Measurements from ENCODE around the gene CCS. TPM values are rescaled to one million over a fixed set of nuclear protein-coding genes. Genes with fewer than 3 reads are reported as not detected.

The CCS gene
- total and polyA plus RNA-seq, 9 of the 15 experiments (the other 6 are each of a cell fraction or from before 2014, with no cell fraction given) = 1.1 to 46.6 (median 26.8) TPM

- TF ChIP-seq CTCFL (IDR thresholded peaks at IDR 0.05; ENCODE audit: borderline replicate concordance, insufficient read depth, low read depth, low read length, poor library complexity, severe bottlenecking) = peak; percentile 79
- TF ChIP-seq KAT8 (IDR thresholded peaks at IDR 0.05; ENCODE audit: low read depth) = no peak
- TF ChIP-seq SPI1 (IDR thresholded peaks at IDR 0.05; ENCODE audit: borderline replicate concordance, low read depth, low read length) = no peak
- TF ChIP-seq CREM (IDR thresholded peaks at IDR 0.05; ENCODE audit: low read depth) = peak; percentile 46
- TF ChIP-seq ZNF512 (tag; IDR thresholded peaks at IDR 0.05) = no peak
- TF ChIP-seq RBBP5 (IDR thresholded peaks at IDR 0.05; ENCODE audit: borderline replicate concordance, insufficient read depth, low read length, poor library complexity, severe bottlenecking) = peak; percentile 42
- no peak for TF ChIP-seq EZH2 (IDR thresholded peaks at IDR 0.05; ENCODE audit: borderline replicate concordance, low read depth, low read length)
- no peak for TF ChIP-seq PURB (CRISPR knock-in tag; IDR thresholded peaks at IDR 0.05; ENCODE audit: low read depth)
- no peak for TF ChIP-seq ZBTB40 (IDR thresholded peaks at IDR 0.05)
- no peak for TF ChIP-seq ZBTB40 (CRISPR knock-in tag; IDR thresholded peaks at IDR 0.05)
- peak; percentile 16; the same call in 1 of the 2 replicates for TF ChIP-seq TEAD4 (IDR thresholded peaks at IDR 0.05; ENCODE audit: low read length)
- TF ChIP-seq TEAD4 (CRISPR knock-in tag; IDR thresholded peaks at IDR 0.05; ENCODE audit: borderline replicate concordance) = no peak
- TF ChIP-seq SIX5 (IDR thresholded peaks at IDR 0.05; ENCODE audit: borderline replicate concordance in 1 of 2, insufficient read depth in 1 of 2, low read depth in 1 of 2, low read length in 2 of 2) = no peak
- TF ChIP-seq TAF9B (IDR thresholded peaks at IDR 0.05; ENCODE audit: partially characterized antibody) = no peak
These were observed at the start of gene CCS, which contains the start of gene CCDC87 (continued) for GRCh38 chr11:66592457-66593302.
